Adrenal gland (tissue), 12 donors: ENCODE results near the gene FOXC1. TPM values are rescaled to one million over a fixed set of nuclear protein-coding genes. Genes with fewer than 3 reads are reported as not detected.

ENCODE experiments used
- DNase-seq, 7 donors: peaks; one replicate each; pipeline ENCODE4 v3.0.0-alpha.2; 2019 to 2020
- H3K27ac ChIP-seq, 5 donors: fragments of 200-600 bp; sonication (generic) in 4 of 5; 1 replicate in 3 of 5; 2 replicates in 2 of 5; pipeline versions ENCODE4 v1.5.1 to v1.8.0; 2016 to 2020; ENCODE audit warnings: mild to moderate bottlenecking in 1 of 5
- H3K27me3 ChIP-seq: fragments of 200-600 bp; 2 replicates; pipeline ENCODE4 v1.8.0; 2021
- H3K36me3 ChIP-seq, 2 donors: fragments of 200-600 bp; replicated peaks in 1 of 2; 1 replicate in 1 of 2; 2 replicates in 1 of 2; pipeline versions ENCODE4 v1.5.1 to v1.8.0; 2018 to 2022
- H3K4me1 ChIP-seq, 2 donors: fragments of 200-600 bp; replicated peaks in 1 of 2; 1 replicate in 1 of 2; 2 replicates in 1 of 2; pipeline versions ENCODE4 v1.5.1 to v1.8.0; 2018 to 2021
- H3K4me3 ChIP-seq, 4 donors: fragments of 200-600 bp; sonication (generic) in 3 of 4; one replicate each; pipeline ENCODE4 v1.5.1; 2016 to 2018
- H3K9me3 ChIP-seq, 3 donors: fragments of 200-600 bp; sonication (generic) in 1 of 3; replicated peaks in 1 of 3; 1 replicate in 2 of 3; 2 replicates in 1 of 3; pipeline versions ENCODE4 v1.5.1 to v1.8.0; 2016 to 2021
- POLR2A ChIP-seq, 2 donors: fragments of 450-650 bp; IDR thresholded peaks; one replicate each; pipeline ENCODE4 v1.6.1; 2017; ENCODE audit warnings: antibody characterized with exemption in 2 of 2, mild to moderate bottlenecking in 2 of 2, moderate library complexity in 1 of 2
- WGBS, 4 donors: extraction: QIAGEN DNeasy Blood & Tissue Kit in 2 of 4; methylation state at CpG; one replicate each; pipeline versions ENCODE4 v1.1.5 to v1.1.7; 2013 to 2017; 5-methylcytosine and 5-hydroxymethylcytosine counted together
- intact Hi-C, 2 donors: fragments of 100-400 bp; cut with DNase I; formaldehyde crosslinking; loops; one replicate each; pipeline versions ENCODE4 v1.14.1 to v1.15.0; 2022 to 2023
- polyA plus RNA-seq, 3 donors: library from polyadenylated mRNA; stranded (reverse); fragments of 200-250 nt in 2 of 3; fragments of 350-450 nt in 1 of 3; fragmentation: Illumina TruSeq in 1 of 3; extraction: RNeasy Lipid Tissue Mini Kit (QIAGEN cat#74804) in 1 of 3; gene quantifications; one replicate each; pipeline ENCODE4 v1.2.3, GENCODE V29; 2013 to 2014
- total RNA-seq, 9 donors: library from RNA; depleted of rRNA in 4 of 9; stranded (reverse); fragments of >200 nt in 4 of 9; fragments of 120-200 nt in 1 of 9; fragmentation: NEBNext Ultra II Directional in 1 of 9; extraction: Animal tissue kit (Norgen Biotek cat#: 25700) in 1 of 9; gene quantifications; one replicate each; pipeline versions ENCODE4 v1.1.0 to v1.2.4, GENCODE V29; 2013 to 2023
- TF ChIP-seq, protein P1 (sequence below), 6 experiments: fragments of 450-650 bp in 4 of 6; fragments of 200-600 bp in 2 of 6; sonication (generic) in 1 of 6; IDR thresholded peaks; 1 replicate in 5 of 6; 2 replicates in 1 of 6; pipeline versions ENCODE4 v1.5.1 to v1.8.0; 2016 to 2021; ENCODE audit warnings: antibody characterized with exemption in 6 of 6, mild to moderate bottlenecking in 2 of 6, moderate library complexity in 1 of 6
- donor health status: healthy with polysubstance abuse.
- donor health status: Bipolar disorder and iron deficiency.
- donor health status: DM: yes; HTN: yes; CAD: no.
- donor health status: DM: no; HTN: no; CAD: no.
- donor health status: DM: no; HTN: no; CAD: no.
- donor health status: DM: yes; HTN: yes; CAD: no.

Gene FOXC1
- total and polyA plus RNA-seq, 12 donors, result 2.7 to 13.2 (median 5.4) TPM

DNA sequence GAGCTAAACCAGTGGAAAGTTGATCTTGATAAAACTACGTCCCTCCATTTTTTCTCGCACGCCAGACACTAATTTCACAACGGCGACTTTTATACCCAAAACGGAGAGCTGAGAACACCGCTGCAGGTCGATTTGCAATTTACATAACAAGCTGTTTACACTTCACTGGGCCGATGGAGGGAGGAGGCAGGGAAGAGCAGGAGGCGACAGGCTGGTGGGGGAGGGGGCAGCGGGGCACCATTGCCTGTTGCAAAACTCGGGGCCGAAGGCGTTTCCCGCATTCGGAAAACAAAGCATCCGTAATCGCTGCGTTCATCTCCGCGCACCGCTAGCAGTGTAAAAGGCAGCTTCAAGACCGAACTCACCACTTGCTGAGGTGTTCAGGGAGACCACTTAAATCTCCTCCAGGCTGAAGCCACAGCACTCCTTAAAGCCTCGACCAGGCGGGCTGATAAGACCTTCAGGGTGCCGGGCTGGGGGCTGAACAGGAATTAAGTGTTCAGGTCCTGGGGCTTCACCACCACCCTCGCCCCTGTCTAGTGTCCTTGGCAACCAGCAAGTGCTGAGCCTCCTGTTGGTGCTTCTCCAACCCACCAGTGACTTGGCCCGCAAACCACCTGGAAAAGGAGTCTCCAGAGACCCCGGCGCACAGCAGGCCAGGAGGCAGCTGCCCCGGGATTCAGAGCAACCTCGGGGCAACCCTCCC is 2.0 kb upstream of the FOXC1 start:
- Histone ChIP-seq H3K4me1 (peaks cover 0 to 23% of the 10 kb centered on the region in 2 donors), H3K36me3 (no peaks in the 10 kb centered on the region), H3K27ac (peak overlapping the region in 1 of 5 donors; percentile 17), H3K27me3 (peaks cover 55% of the 10 kb centered on the region), H3K9me3 (no peaks in the 10 kb centered on the region), H3K4me3 (peak overlapping the region in 1 of 4 donors; percentile 68)
- 54 to 68% (median 61%) methylated on average over 31 to 32 of the region's 32 CpGs for WGBS, 4 donors
- intact Hi-C loops, result loop anchor here in 1 of 2 donors (5.0 to 10.0 kb wide), 4 partner anchors 77 to 745 kb away; no protein-coding TSS in a partner anchor
- TF ChIP-seq, protein P1, sequence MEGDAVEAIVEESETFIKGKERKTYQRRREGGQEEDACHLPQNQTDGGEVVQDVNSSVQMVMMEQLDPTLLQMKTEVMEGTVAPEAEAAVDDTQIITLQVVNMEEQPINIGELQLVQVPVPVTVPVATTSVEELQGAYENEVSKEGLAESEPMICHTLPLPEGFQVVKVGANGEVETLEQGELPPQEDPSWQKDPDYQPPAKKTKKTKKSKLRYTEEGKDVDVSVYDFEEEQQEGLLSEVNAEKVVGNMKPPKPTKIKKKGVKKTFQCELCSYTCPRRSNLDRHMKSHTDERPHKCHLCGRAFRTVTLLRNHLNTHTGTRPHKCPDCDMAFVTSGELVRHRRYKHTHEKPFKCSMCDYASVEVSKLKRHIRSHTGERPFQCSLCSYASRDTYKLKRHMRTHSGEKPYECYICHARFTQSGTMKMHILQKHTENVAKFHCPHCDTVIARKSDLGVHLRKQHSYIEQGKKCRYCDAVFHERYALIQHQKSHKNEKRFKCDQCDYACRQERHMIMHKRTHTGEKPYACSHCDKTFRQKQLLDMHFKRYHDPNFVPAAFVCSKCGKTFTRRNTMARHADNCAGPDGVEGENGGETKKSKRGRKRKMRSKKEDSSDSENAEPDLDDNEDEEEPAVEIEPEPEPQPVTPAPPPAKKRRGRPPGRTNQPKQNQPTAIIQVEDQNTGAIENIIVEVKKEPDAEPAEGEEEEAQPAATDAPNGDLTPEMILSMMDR (IDR thresholded peaks at IDR 0.05), result no peak
- TF ChIP-seq POLR2A (IDR thresholded peaks at IDR 0.05), result no peak
- no peak for DNase-seq

DNA sequence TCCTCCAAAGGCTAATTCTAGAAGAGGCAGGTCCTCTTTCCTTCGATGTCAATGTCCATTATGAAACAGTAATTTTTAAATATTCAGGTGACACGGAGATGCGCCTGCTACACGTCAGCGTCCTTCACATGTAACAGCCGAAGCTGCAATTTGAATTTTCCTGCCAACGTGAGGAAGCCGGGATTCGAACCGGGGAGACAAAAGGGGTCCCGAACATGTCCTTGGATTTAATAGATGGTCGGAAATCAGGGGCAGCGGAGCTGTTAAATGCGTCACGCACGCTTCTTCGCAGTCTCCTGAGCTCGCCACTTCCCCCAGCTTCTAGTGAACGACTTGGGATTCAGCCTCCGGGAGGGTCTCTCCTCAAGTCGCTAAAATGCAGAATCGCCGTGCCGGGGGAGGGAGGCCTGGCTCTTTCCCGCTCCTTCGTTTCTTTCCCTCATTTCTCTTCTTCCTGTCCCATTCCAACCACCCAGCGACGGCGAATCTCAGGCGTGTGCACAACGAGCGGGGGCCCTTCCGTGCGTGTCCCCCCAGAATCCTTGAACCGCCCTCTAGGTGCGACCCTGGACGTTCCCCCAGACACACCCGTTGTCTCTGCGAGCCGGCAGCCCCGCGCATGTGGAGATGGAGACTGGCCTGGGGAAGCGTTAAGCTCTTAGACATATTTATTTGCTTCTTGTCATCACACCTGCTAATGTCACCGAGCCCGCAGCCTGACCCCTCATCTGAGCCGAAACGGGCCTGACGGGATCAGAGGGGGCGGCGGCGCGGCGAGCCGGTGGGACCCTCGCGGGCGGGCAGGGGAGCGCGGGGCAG is 1.3 kb upstream of the FOXC1 start:
- 25 to 47% (median 37%) methylated on average over 30 to 59 of the region's 59 CpGs for WGBS, 4 donors
- intact Hi-C loops, result loop anchor here in 1 of 2 donors (5.0 to 10.0 kb wide), 4 partner anchors 76 to 744 kb away; no protein-coding TSS in a partner anchor
- Histone ChIP-seq H3K27ac (peak overlapping the region in 1 of 5 donors; percentile 94), H3K9me3 (no peaks in the 10 kb centered on the region), H3K4me1 (peaks cover 0 to 23% of the 10 kb centered on the region in 2 donors), H3K27me3 (peaks cover 57% of the 10 kb centered on the region), H3K36me3 (no peaks in the 10 kb centered on the region), H3K4me3 (peak overlapping the region in 1 of 4 donors; percentile 68)
- DNase-seq, result no peak
- TF ChIP-seq, protein P1 (IDR thresholded peaks at IDR 0.05), result no peak
- TF ChIP-seq POLR2A (IDR thresholded peaks at IDR 0.05), result no peak

DNA sequence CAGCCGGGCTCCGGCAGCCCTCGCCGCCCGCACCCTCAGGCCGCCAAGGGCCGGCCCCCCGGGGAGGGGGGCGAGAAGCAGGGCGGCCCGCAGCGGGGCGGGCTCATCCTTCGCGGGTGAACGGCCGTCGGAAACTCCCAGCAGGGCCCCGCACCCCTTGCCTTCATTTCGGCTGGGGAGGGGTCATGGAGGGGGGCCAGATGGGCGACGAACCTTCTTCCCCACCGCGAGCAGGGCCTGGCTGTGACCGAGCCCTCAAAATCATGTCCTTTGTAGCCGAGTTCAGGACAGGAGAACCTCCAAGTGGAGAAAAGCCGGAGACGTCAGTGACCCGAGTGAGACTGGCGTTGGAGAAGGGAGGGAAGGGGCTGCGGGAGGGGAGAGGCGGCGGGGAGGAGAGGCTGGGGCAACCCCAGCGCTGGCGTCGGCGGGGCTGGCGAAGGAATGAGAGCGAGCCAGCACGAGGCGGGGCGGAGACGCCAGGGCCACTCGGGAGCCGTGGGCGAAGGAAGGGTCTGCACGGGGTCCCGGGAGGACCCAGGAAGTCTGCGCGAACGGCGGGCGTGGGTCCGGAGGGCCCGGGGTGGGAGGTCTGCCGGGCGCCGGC is 571 bp upstream of the FOXC1 start:
- peak overlapping the region in 2 of 4 donors; percentile 18 to 68 for H3K4me3 ChIP-seq
- WGBS, 4 donors, result 0 to 1% (median 1%) methylated on average over 17 to 58 of the region's 58 CpGs
- peak overlapping the region in 4 of 5 donors; percentile 27 to 94 (median 76) for H3K27ac ChIP-seq
- TF ChIP-seq POLR2A (IDR thresholded peaks at IDR 0.05), result no peak
- TF ChIP-seq, protein P1 (IDR thresholded peaks at IDR 0.05), result no peak
- intact Hi-C loops, result loop anchor here in 1 of 2 donors (5.0 to 10.0 kb wide), 4 partner anchors 76 to 743 kb away; no protein-coding TSS in a partner anchor
- no peaks in the 10 kb centered on the region for H3K9me3 ChIP-seq
- H3K27me3 ChIP-seq, result peaks cover 53% of the 10 kb centered on the region
- peak in 2 of 7 donors; percentile 51 to 60 for DNase-seq
- H3K4me1 ChIP-seq, result peaks cover 0 to 20% of the 10 kb centered on the region in 2 donors
- no peaks in the 10 kb centered on the region for H3K36me3 ChIP-seq
